IMR-90 (cell line): ENCODE data around the gene SEMA6A. TPM values are rescaled to one million over a fixed set of nuclear protein-coding genes. Genes with fewer than 3 reads are reported as not detected.

Experiments
- ATAC-seq: fragments of 200-7000 bp; cut with Tn5 transposase; 2 replicates; pipeline ENCODE4 v1.9.1; 2020; ENCODE audit warnings: low read depth, mild to moderate bottlenecking, moderate library complexity
- BruUV-seq: library from RNA; stranded (reverse); fragments of 400-500 nt; replicated peaks from 2 replicates; lab custom pipeline; 2021; lab: Mats Ljungman, UMichigan
- CTCF ChIA-PET: fragments of 300-600 bp; formaldehyde crosslinking; extraction: SDS; loops from one replicate; lab custom pipeline; 2021; ENCODE audit warnings: antibody characterized with exemption; lab: Yijun Ruan, JAX
- POLR2A ChIA-PET: fragments of 300-600 bp; sonication (Branson Sonifier 250); formaldehyde crosslinking; loops from one replicate; lab custom pipeline; 2022; ENCODE audit warnings: antibody characterized with exemption; ENCODE audit not compliant: unreplicated experiment; lab: Charles Lee
- DNase-seq: peaks from one replicate; pipeline ENCODE4 v3.0.0; 2013
- H2AFZ ChIP-seq: replicated peaks from 2 replicates; pipeline ENCODE3; 2013; ENCODE audit warnings: low read length, mild to moderate bottlenecking; ENCODE audit not compliant: poor library complexity
- H2AK5ac ChIP-seq: 2 replicates; pipeline ENCODE4 v1.6.1; 2013; ENCODE audit warnings: low read depth, low read length, inconsistent platforms
- H2AK9ac ChIP-seq: replicated peaks from 2 replicates; pipeline ENCODE3; 2013; ENCODE audit warnings: mild to moderate bottlenecking, low read depth, low read length, moderate library complexity; ENCODE audit not compliant: poor library complexity
- H2BK120ac ChIP-seq: 2 replicates; pipeline ENCODE4 v1.6.1; 2013; ENCODE audit warnings: low read depth, low read length, inconsistent platforms
- H2BK15ac ChIP-seq: 3 replicates; pipeline ENCODE4 v1.6.1; 2013; ENCODE audit warnings: low read depth, low read length, inconsistent platforms
- H2BK20ac ChIP-seq: 2 replicates; pipeline ENCODE4 v1.6.1; 2013; ENCODE audit warnings: low read depth, mild to moderate bottlenecking, inconsistent platforms, low read length, moderate library complexity
- H2BK5ac ChIP-seq: 2 replicates; pipeline ENCODE4 v1.6.1; 2013; ENCODE audit warnings: mild to moderate bottlenecking, low read depth, low read length, inconsistent platforms; ENCODE audit not compliant: poor library complexity, severe bottlenecking
- H3K14ac ChIP-seq: replicated peaks from 2 replicates; pipeline ENCODE4 v1.6.1; 2013; ENCODE audit warnings: low read depth, low read length, inconsistent platforms
- H3K18ac ChIP-seq: 2 replicates; pipeline ENCODE4 v1.6.1; 2013; ENCODE audit warnings: low read depth, low read length, control low read depth
- H3K23ac ChIP-seq: 2 replicates; pipeline ENCODE4 v1.6.1; 2013; ENCODE audit warnings: low read depth, low read length, inconsistent platforms
- H3K27ac ChIP-seq: 2 replicates; pipeline ENCODE4 v1.5.1; 2013; ENCODE audit warnings: mild to moderate bottlenecking, control low read depth, low read length; ENCODE audit not compliant: insufficient read depth
- H3K27me3 ChIP-seq: 2 replicates; pipeline ENCODE4 v1.6.1; 2013; ENCODE audit warnings: low read length; ENCODE audit not compliant: control insufficient read depth, insufficient read depth
- H3K36me3 ChIP-seq: 2 replicates; pipeline ENCODE4 v1.6.1; 2013; ENCODE audit warnings: low read length, mixed read lengths; ENCODE audit not compliant: control insufficient read depth, insufficient read depth
- H3K4ac ChIP-seq: 2 replicates; pipeline ENCODE4 v1.6.1; 2013; ENCODE audit warnings: low read depth, low read length, inconsistent platforms
- H3K4me1 ChIP-seq: 2 replicates; pipeline ENCODE4 v1.6.1; 2013; ENCODE audit warnings: low read length, mixed read lengths; ENCODE audit not compliant: control insufficient read depth, insufficient read depth
- H3K4me2 ChIP-seq: 2 replicates; pipeline ENCODE4 v1.6.1; 2013; ENCODE audit warnings: low read depth, mild to moderate bottlenecking, control low read depth, low read length, moderate library complexity
- H3K4me3 ChIP-seq: 2 replicates; pipeline ENCODE4 v1.5.1; 2013; ENCODE audit warnings: low read depth, mild to moderate bottlenecking, control low read depth, low read length, moderate library complexity; ENCODE audit not compliant: insufficient read depth
- H3K56ac ChIP-seq: 2 replicates; pipeline ENCODE4 v1.6.1; 2013; ENCODE audit warnings: low read length, inconsistent platforms; ENCODE audit not compliant: insufficient read depth; ENCODE audit errors: extremely low read depth
- H3K79me1 ChIP-seq, 2 experiments: 2 replicates each; pipeline ENCODE4 v1.6.1; 2013; ENCODE audit warnings: low read length in 2 of 2, inconsistent platforms in 1 of 2, low read depth in 1 of 2
- H3K9ac ChIP-seq: 2 replicates; pipeline ENCODE4 v1.6.1; 2013; ENCODE audit warnings: low read depth, low read length, control low read depth
- H3K9me1 ChIP-seq: 2 replicates; pipeline ENCODE4 v1.6.1; 2013; ENCODE audit warnings: low read length, inconsistent platforms; ENCODE audit not compliant: insufficient read depth
- H3K9me3 ChIP-seq: 2 replicates; pipeline ENCODE4 v1.6.1; 2013; ENCODE audit warnings: low read length; ENCODE audit not compliant: control insufficient read depth, insufficient read depth
- H4K20me1 ChIP-seq: 2 replicates; pipeline ENCODE4 v1.6.1; 2013; ENCODE audit warnings: low read length, inconsistent platforms; ENCODE audit not compliant: insufficient read depth
- H4K5ac ChIP-seq: 2 replicates; pipeline ENCODE4 v1.6.1; 2013; ENCODE audit warnings: mild to moderate bottlenecking, low read depth, low read length, control low read depth
- H4K8ac ChIP-seq, 2 experiments: 2 replicates each; pipeline ENCODE4 v1.6.1; 2013; ENCODE audit warnings: low read depth in 2 of 2, low read length in 2 of 2, control low read depth in 1 of 2, inconsistent platforms in 1 of 2
- H4K91ac ChIP-seq: 2 replicates; pipeline ENCODE4 v1.6.1; 2013; ENCODE audit warnings: low read depth, low read length, inconsistent platforms; ENCODE audit not compliant: insufficient read depth
- BHLHE40 ChIP-seq: fragments of 150-350 bp; IDR thresholded peaks from 2 replicates; pipeline ENCODE4 v1.6.1; 2016; ENCODE audit warnings: mild to moderate bottlenecking, low read depth, low read length
- CEBPB ChIP-seq: IDR thresholded peaks from 2 replicates; pipeline ENCODE4 v1.6.1; 2012; ENCODE audit warnings: low read depth, low read length, improper control_type of control experiment
- CHD1 ChIP-seq: IDR thresholded peaks from 2 replicates; pipeline ENCODE4 v1.6.1; 2012; ENCODE audit warnings: low read depth, low read length, improper control_type of control experiment
- CTCF ChIP-seq: conservative IDR thresholded peaks from 2 replicates; pipeline ENCODE4 v1.5.1; 2012; ENCODE audit warnings: mild to moderate bottlenecking, low read depth, low read length, improper control_type of control experiment
- ELK1 ChIP-seq: fragments of 150-350 bp; IDR thresholded peaks from 2 replicates; pipeline ENCODE4 v1.6.1; 2016; ENCODE audit warnings: low read depth, mild to moderate bottlenecking, low read length, moderate library complexity, borderline replicate concordance
- FOS ChIP-seq: fragments of 150-350 bp; IDR thresholded peaks from 2 replicates; pipeline ENCODE4 v1.6.1; 2016; ENCODE audit warnings: low read depth, low read length
- MAFK ChIP-seq: IDR thresholded peaks from 2 replicates; pipeline ENCODE4 v1.6.1; 2012; ENCODE audit warnings: low read depth, low read length, improper control_type of control experiment
- MAZ ChIP-seq: IDR thresholded peaks from 2 replicates; pipeline ENCODE4 v1.6.1; 2012; ENCODE audit warnings: low read depth, mild to moderate bottlenecking, low read length, improper control_type of control experiment, moderate library complexity, borderline replicate concordance
- MXI1 ChIP-seq: IDR thresholded peaks from 2 replicates; pipeline ENCODE4 v1.6.1; 2012; ENCODE audit warnings: low read depth, mild to moderate bottlenecking, low read length, moderate library complexity, borderline replicate concordance
- NFE2L2 ChIP-seq: fragments of 150-350 bp; IDR thresholded peaks from 2 replicates; pipeline ENCODE4 v1.6.1; 2016; ENCODE audit warnings: low read depth, mild to moderate bottlenecking, low read length
- POLR2A ChIP-seq: IDR thresholded peaks from 2 replicates; pipeline ENCODE4 v1.6.1; 2012; ENCODE audit warnings: mild to moderate bottlenecking, low read depth, low read length
- RAD21 ChIP-seq: IDR thresholded peaks from 2 replicates; pipeline ENCODE4 v1.6.1; 2012; ENCODE audit warnings: low read length, improper control_type of control experiment
- RCOR1 ChIP-seq: IDR thresholded peaks from 2 replicates; pipeline ENCODE4 v1.6.1; 2012; ENCODE audit warnings: mild to moderate bottlenecking, low read length, improper control_type of control experiment; ENCODE audit not compliant: insufficient replicate concordance
- RFX5 ChIP-seq: IDR thresholded peaks from 2 replicates; pipeline ENCODE4 v1.8.0; 2012; ENCODE audit warnings: low read depth, mild to moderate bottlenecking, low read length, moderate library complexity
- SMC3 ChIP-seq: fragments of 150-350 bp; IDR thresholded peaks from 2 replicates; pipeline ENCODE4 v1.6.1; 2016; ENCODE audit warnings: low read depth, mild to moderate bottlenecking, antibody characterized with exemption, low read length, moderate library complexity
- WGBS, 2 experiments: methylation state at CpG; one replicate each; pipeline versions ENCODE4 v1.1.5 to v1.1.7; 2013; ENCODE audit warnings: missing lambda C conversion rate in 2 of 2; ENCODE audit not compliant: insufficient read length in 1 of 2; ENCODE audit errors: extremely low coverage in 2 of 2; 5-methylcytosine and 5-hydroxymethylcytosine counted together
- dilution Hi-C: fragments of 300-500 bp; cut with HindIII; formaldehyde crosslinking; loops from one replicate; pipeline ENCODE4 v1.14.3; 2018; ENCODE audit warnings: low sequenced_read_pairs; ENCODE audit not compliant: unreplicated experiment
- in situ Hi-C: fragments of 300-500 bp; cut with MboI; formaldehyde crosslinking; loops from 3 replicates; pipeline ENCODE4 v1.14.3; 2019; ENCODE audit warnings: low sequenced_read_pairs, inconsistent platforms, mixed read lengths
- intact Hi-C: fragments of 100-400 bp; cut with micrococcal nuclease; formaldehyde crosslinking; loops from 2 replicates; pipeline ENCODE4 v1.10.0; 2022
- polyA plus RNA-seq, 3 experiments: library from polyadenylated mRNA; depleted of rRNA; stranded (reverse); fragments of >200 nt; gene quantifications; 2 replicates each; pipeline ENCODE4 v1.2.3, GENCODE V29; 2012; ENCODE audit warnings: low replicate concordance in 1 of 3
- total RNA-seq: library from RNA; depleted of rRNA; stranded (reverse); fragments of >200 nt; gene quantifications from 2 replicates; pipeline ENCODE4 v1.2.3, GENCODE V29; 2012

Gene SEMA6A
- total and polyA plus RNA-seq, 2 of the 4 experiments (the other 2 are of a cell fraction): 0.27 to 0.36 TPM

GRCh38 chr5:116446356-116447005 is 128.1 kb downstream of the SEMA6A start:
- H3K56ac ChIP-seq: no peak overlapping the region
- no peak overlapping the region for H2AK5ac ChIP-seq
- intact Hi-C loops: no loop called here
- no peaks in the 10 kb centered on the region for H4K20me1 ChIP-seq
- no peak overlapping the region for H3K9ac ChIP-seq
- no peaks in the 10 kb centered on the region for H3K9me3 ChIP-seq
- peaks cover 5% of the 10 kb centered on the region; the same call in 1 of the 2 replicates for H3K27me3 ChIP-seq
- ATAC-seq (no peak), DNase-seq (no peak)
- H3K79me1 ChIP-seq: no peaks in the 10 kb centered on the region
- no peak overlapping the region for H4K5ac ChIP-seq
- H3K36me3 ChIP-seq: no peaks in the 10 kb centered on the region
- H2BK5ac ChIP-seq: no peak overlapping the region
- H3K27ac ChIP-seq: no peak overlapping the region
- no peak overlapping the region for H3K4ac ChIP-seq
- in situ Hi-C loops: no loop called here
- H3K4me3 ChIP-seq: no peak overlapping the region
- ChIA-PET CTCF (no interaction called here), POLR2A (no interaction called here)
- H3K23ac ChIP-seq: no peak overlapping the region
- H2BK120ac ChIP-seq: no peak overlapping the region
- no peak overlapping the region for H3K18ac ChIP-seq
- no TSS peak for BruUV-seq
- H3K4me1 ChIP-seq: no peaks in the 10 kb centered on the region
- dilution Hi-C loops: no loop called here
- H3K4me2 ChIP-seq: no peak overlapping the region
- no peak overlapping the region for H4K91ac ChIP-seq
- H2BK15ac ChIP-seq: no peak overlapping the region
- H2AFZ ChIP-seq: no peak overlapping the region
- H2AK9ac ChIP-seq: no peak overlapping the region
- H3K9me1 ChIP-seq: no peaks in the 10 kb centered on the region
- TF ChIP-seq MAZ (no peak), CHD1 (no peak), BHLHE40 (no peak), ELK1 (no peak), NFE2L2 (no peak), RAD21 (no peak), RCOR1 (no peak), CTCF (no peak), FOS (no peak), RFX5 (no peak), MAFK (no peak), SMC3 (no peak), POLR2A (no peak), CEBPB (no peak), MXI1 (no peak)
- 95% methylated on average over 11 of the region's 32 CpGs; no CpG with 5 or more reads in 1 of the 2 experiments for WGBS, 2 experiments
- no peak overlapping the region for H3K14ac ChIP-seq
- no peak overlapping the region for H2BK20ac ChIP-seq
- no peak overlapping the region for H4K8ac ChIP-seq
